T-helper 1 cell treated with Interleukin-12 subunit alpha and Interleukin-12 subunit beta and Interleukin-4 antibody, amounts not matched to agents 30 μg/mL and 1 μg/mL, for 36 hours (primary cell): Measurements from ENCODE around the gene IER3.
"Not testable (repeated sequence)": the region's sequence is repeated elsewhere in the genome, so short reads cannot be mapped to it uniquely, and the experiment has no call there.

Source experiments
- H3K27ac Mint-ChIP-seq: one replicate; pipeline ENCODE4 v1.8.0; 2021; ENCODE audit warnings: mild to moderate bottlenecking, mixed read lengths
- H3K27me3 Mint-ChIP-seq: one replicate; pipeline ENCODE4 v1.8.0; 2021; ENCODE audit warnings: low read depth, mixed read lengths
- H3K36me3 Mint-ChIP-seq: one replicate; pipeline ENCODE4 v1.8.0; 2021; ENCODE audit warnings: low read depth, mixed read lengths
- H3K4me1 Mint-ChIP-seq: one replicate; pipeline ENCODE4 v1.8.0; 2021; ENCODE audit warnings: low read depth, mixed read lengths
- H3K4me3 Mint-ChIP-seq: one replicate; pipeline ENCODE4 v1.8.0; 2021; ENCODE audit warnings: mild to moderate bottlenecking, moderate library complexity, mixed read lengths
- H3K9me3 Mint-ChIP-seq: one replicate; pipeline ENCODE4 v1.8.0; 2021; ENCODE audit warnings: mixed read lengths

Gene IER3

GRCh38 chr6:30763155-30763617, 18.8 kb upstream of the IER3 start:
- no peaks in the 10 kb centered on the region for H3K36me3 Mint-ChIP-seq
- peaks cover 37% of the 10 kb centered on the region for H3K4me1 Mint-ChIP-seq
- no peaks in the 10 kb centered on the region for H3K27me3 Mint-ChIP-seq
- no peak overlapping the region for H3K4me3 Mint-ChIP-seq
- H3K27ac Mint-ChIP-seq = no peak overlapping the region
- H3K9me3 Mint-ChIP-seq = no peaks in the 10 kb centered on the region

- Mint-ChIP-seq H3K9me3 (no peaks in the 10 kb centered on the region), H3K27ac (no peak overlapping the region), H3K27me3 (no peaks in the 10 kb centered on the region), H3K4me1 (peaks cover 30% of the 10 kb centered on the region), H3K36me3 (no peaks in the 10 kb centered on the region), H3K4me3 (no peak overlapping the region)
These were observed 17.6 kb upstream of the IER3 start for GRCh38 chr6:30761791-30762429.

- H3K27me3 Mint-ChIP-seq = no peaks in the 10 kb centered on the region
These were observed 16.2 kb upstream of the IER3 start for GRCh38 chr6:30760549-30760948.

GRCh38 chr6:30759575-30760239, 15.4 kb upstream of the IER3 start:
- no peaks in the 10 kb centered on the region for H3K36me3 Mint-ChIP-seq
- no peaks in the 10 kb centered on the region for H3K27me3 Mint-ChIP-seq
- H3K4me1 Mint-ChIP-seq = peaks cover 20% of the 10 kb centered on the region
- H3K4me3 Mint-ChIP-seq = no peak overlapping the region
- H3K27ac Mint-ChIP-seq = no peak overlapping the region
- H3K9me3 Mint-ChIP-seq = no peaks in the 10 kb centered on the region

More at GRCh38 chr6:30760549-30760948, 16.2 kb upstream of the IER3 start:
- Mint-ChIP-seq H3K4me1 (peaks cover 21% of the 10 kb centered on the region), H3K36me3 (no peaks in the 10 kb centered on the region), H3K4me3 (no peak overlapping the region), H3K27ac (no peak overlapping the region), H3K9me3 (no peaks in the 10 kb centered on the region)

GRCh38 chr6:30757261-30757904, 13.0 kb upstream of the IER3 start:
- no peaks in the 10 kb centered on the region for H3K9me3 Mint-ChIP-seq
- peaks cover 7% of the 10 kb centered on the region for H3K4me1 Mint-ChIP-seq
- H3K36me3 Mint-ChIP-seq = no peaks in the 10 kb centered on the region
- H3K27me3 Mint-ChIP-seq = no peaks in the 10 kb centered on the region
- no peak overlapping the region for H3K4me3 Mint-ChIP-seq
- H3K27ac Mint-ChIP-seq = no peak overlapping the region

GRCh38 chr6:30756405-30757003, 12.2 kb upstream of the IER3 start:
- H3K9me3 Mint-ChIP-seq, H3K4me1 Mint-ChIP-seq, H3K27me3 Mint-ChIP-seq: not testable (repeated sequence)

GRCh38 chr6:30754631-30755030, 10.3 kb upstream of the IER3 start:
- H3K9me3 Mint-ChIP-seq = no peaks in the 10 kb centered on the region
- H3K27me3 Mint-ChIP-seq = no peaks in the 10 kb centered on the region
- no peak overlapping the region for H3K27ac Mint-ChIP-seq
- H3K4me1 Mint-ChIP-seq = peaks cover 8% of the 10 kb centered on the region
- no peaks in the 10 kb centered on the region for H3K36me3 Mint-ChIP-seq
- no peak overlapping the region for H3K4me3 Mint-ChIP-seq

More at GRCh38 chr6:30756405-30757003, 12.2 kb upstream of the IER3 start:
- not testable (repeated sequence) for H3K27ac Mint-ChIP-seq, H3K36me3 Mint-ChIP-seq, H3K4me3 Mint-ChIP-seq

- no peaks in the 10 kb centered on the region for H3K9me3 Mint-ChIP-seq
- peaks cover 14% of the 10 kb centered on the region for H3K4me1 Mint-ChIP-seq
- H3K27ac Mint-ChIP-seq = no peak overlapping the region
- H3K4me3 Mint-ChIP-seq = no peak overlapping the region
- H3K27me3 Mint-ChIP-seq = no peaks in the 10 kb centered on the region
- no peaks in the 10 kb centered on the region for H3K36me3 Mint-ChIP-seq
These were observed 8.0 kb upstream of the IER3 start for GRCh38 chr6:30752157-30752927.

GRCh38 chr6:30750379-30750668, 6.0 kb upstream of the IER3 start:
- no peak overlapping the region for H3K27ac Mint-ChIP-seq
- no peaks in the 10 kb centered on the region for H3K9me3 Mint-ChIP-seq
- H3K4me3 Mint-ChIP-seq = no peak overlapping the region
- H3K4me1 Mint-ChIP-seq = peaks cover 19% of the 10 kb centered on the region
- H3K27me3 Mint-ChIP-seq = no peaks in the 10 kb centered on the region
- H3K36me3 Mint-ChIP-seq = no peaks in the 10 kb centered on the region

- no peaks in the 10 kb centered on the region for H3K27me3 Mint-ChIP-seq
- no peak overlapping the region for H3K4me3 Mint-ChIP-seq
- H3K4me1 Mint-ChIP-seq = peaks cover 23% of the 10 kb centered on the region
- no peaks in the 10 kb centered on the region for H3K36me3 Mint-ChIP-seq
- no peaks in the 10 kb centered on the region for H3K9me3 Mint-ChIP-seq
- no peak overlapping the region for H3K27ac Mint-ChIP-seq
These were observed 5.4 kb upstream of the IER3 start for GRCh38 chr6:30749554-30750378.

- no peaks in the 10 kb centered on the region for H3K27me3 Mint-ChIP-seq
- H3K4me3 Mint-ChIP-seq = no peak overlapping the region
- no peaks in the 10 kb centered on the region for H3K9me3 Mint-ChIP-seq
- H3K27ac Mint-ChIP-seq = no peak overlapping the region
- peaks cover under 1% of the 10 kb centered on the region for H3K36me3 Mint-ChIP-seq
- peaks cover 26% of the 10 kb centered on the region for H3K4me1 Mint-ChIP-seq
These were observed 4.6 kb upstream of the IER3 start for GRCh38 chr6:30748851-30749540.

- Mint-ChIP-seq H3K4me3 (no peak overlapping the region), H3K36me3 (peaks cover 7% of the 10 kb centered on the region), H3K27me3 (no peaks in the 10 kb centered on the region), H3K9me3 (no peaks in the 10 kb centered on the region), H3K27ac (no peak overlapping the region), H3K4me1 (peaks cover 33% of the 10 kb centered on the region)
These were observed 3.8 kb upstream of the IER3 start for GRCh38 chr6:30747902-30748769.

- Mint-ChIP-seq H3K9me3 (no peaks in the 10 kb centered on the region), H3K27ac (no peak overlapping the region), H3K4me1 (peaks cover 34% of the 10 kb centered on the region), H3K36me3 (peaks cover 11% of the 10 kb centered on the region), H3K27me3 (no peaks in the 10 kb centered on the region), H3K4me3 (no peak overlapping the region)
These were observed 2.9 kb upstream of the IER3 start for GRCh38 chr6:30747300-30747687.
